GM18505 (cell line): ENCODE results near the gene PKP3.
"Not testable (repeated sequence)": the region's sequence is repeated elsewhere in the genome, so short reads cannot be mapped to it uniquely, and the experiment has no call there.

Source experiments
- ATAC-seq: cut with Tn5 transposase; IDR thresholded peaks from one replicate; pipeline ENCODE4 v1.9.1; 2021; ENCODE audit not compliant: unreplicated experiment
- POLR2A ChIP-seq: IDR thresholded peaks from 4 replicates; pipeline ENCODE4 v1.6.1; 2011; ENCODE audit warnings: borderline replicate concordance; ENCODE audit not compliant: insufficient read depth, insufficient read length; ENCODE audit errors: extremely low read depth

The PKP3 gene

DNA sequence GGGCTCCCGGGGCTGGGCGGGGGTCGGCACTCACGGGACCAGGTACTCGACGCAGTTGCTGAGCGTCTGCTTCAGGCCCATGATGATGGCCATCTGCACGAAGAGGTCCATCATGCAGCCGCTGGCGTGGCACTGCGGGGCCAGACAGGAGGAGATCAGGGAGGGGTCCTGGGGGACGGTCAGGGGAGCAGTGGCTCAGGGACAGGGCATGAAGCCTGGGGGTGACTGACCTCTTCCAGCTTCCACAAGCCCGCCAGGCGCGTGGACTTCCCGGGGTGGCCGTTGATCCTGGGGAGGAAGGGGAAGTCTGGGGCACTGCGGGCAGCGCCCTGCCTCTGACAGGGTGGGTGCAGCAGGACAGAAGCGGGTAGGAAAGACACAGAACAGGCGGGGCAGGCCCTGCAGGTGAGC is 26.9 kb downstream of the PKP3 start:
- no peak for TF ChIP-seq POLR2A
- ATAC-seq, result no peak

DNA sequence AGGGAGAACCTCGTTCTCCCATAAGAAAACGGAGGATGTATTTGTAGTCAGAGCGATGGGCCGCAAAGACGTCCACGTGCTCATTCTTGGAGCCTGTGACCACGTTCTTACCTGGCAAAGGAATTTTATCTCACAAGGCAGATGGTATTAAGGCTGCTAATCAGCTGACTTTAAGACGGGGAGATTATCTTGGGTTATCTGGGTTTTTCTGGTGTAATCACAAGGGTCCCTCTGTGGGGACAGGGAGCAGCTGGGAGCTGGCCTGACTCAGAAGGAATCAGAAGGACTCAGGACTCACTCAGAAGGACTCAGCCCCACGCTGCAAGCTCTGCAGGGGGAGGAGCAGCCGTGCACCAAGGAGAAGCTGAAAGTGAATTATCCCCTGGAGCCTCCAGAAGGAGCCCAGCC is 28.2 kb downstream of the PKP3 start:
- TF ChIP-seq POLR2A, result no peak
- no peak for ATAC-seq

DNA sequence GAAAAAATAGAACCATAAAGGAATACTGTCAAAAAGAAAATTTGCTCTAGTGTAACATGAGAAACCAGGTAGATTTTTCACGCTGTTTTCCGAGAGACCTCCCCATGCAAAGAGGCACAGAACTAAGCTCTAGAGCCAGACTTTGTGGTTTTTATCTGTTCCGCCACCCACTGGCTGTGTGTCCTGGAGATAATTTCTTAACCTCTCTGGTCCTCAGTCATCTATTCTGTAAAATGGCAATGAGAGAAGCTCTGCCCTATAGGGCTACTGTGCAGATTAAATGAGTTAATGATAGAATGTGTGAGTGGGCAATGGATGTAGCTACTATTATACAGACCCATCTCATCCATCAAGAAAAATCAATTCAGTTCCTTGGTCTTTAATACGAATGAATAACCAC is 30.2 kb downstream of the PKP3 start:
- ATAC-seq, result no peak
- no peak for TF ChIP-seq POLR2A

DNA sequence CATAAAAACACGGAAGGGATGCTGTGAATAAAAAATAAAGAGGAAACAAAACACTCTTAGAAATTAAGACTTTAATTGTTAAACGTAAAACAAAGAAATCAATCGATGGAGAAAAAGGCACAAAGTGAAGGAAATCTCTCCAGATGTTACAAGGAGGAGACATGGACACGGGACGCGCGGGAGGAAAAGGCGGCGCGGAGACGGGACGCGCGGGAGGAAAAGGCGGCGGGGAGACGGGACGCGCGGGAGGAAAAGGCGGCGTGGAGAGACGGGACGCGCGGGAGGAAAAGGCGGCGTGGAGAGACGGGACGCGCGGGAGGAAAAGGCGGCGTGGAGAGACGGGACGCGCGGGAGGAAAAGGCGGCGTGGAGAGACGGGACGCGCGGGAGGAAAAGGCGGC is 30.8 kb downstream of the PKP3 start:
- not testable (repeated sequence) for ATAC-seq

DNA sequence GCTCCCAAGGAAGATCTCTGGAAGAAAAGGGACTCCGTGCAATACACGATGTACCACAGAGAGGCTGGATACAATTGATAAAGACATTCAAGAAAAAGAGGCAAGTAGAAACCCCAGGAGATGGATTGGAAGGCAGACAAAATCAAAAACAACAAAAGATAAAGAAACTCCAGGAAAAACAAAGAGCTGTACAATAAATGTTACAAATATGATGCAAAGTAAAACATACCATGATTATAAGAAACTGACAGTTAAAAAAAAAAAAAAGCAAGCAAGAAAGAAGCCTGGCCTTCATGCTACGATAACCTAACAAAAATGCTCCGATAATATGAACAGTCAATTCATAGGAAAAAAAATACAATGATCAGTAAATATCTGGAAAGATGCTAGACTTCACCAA is 31.3 kb downstream of the PKP3 start:
- no peak for TF ChIP-seq POLR2A
- no peak for ATAC-seq

DNA sequence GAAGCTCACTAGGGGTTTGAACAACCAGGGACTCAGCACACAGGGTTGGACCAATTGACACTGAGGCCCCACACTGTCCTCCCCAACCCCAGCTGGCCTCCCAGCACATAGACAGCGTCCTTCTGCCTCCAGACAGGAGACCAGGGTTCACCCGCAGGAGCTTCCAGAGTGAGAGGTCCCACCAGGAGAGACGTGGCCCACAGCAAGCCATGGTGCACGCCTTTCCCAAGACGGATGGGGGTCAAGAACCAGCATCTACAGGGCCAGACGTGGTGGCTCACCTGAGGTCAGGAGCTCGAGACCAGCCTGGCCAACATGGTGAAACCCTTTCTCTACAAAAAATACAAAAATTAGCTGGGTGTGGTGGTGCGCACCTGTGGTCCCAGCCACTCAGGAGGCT is 32.8 kb downstream of the PKP3 start:
- TF ChIP-seq POLR2A, result no peak
- no peak for ATAC-seq

DNA sequence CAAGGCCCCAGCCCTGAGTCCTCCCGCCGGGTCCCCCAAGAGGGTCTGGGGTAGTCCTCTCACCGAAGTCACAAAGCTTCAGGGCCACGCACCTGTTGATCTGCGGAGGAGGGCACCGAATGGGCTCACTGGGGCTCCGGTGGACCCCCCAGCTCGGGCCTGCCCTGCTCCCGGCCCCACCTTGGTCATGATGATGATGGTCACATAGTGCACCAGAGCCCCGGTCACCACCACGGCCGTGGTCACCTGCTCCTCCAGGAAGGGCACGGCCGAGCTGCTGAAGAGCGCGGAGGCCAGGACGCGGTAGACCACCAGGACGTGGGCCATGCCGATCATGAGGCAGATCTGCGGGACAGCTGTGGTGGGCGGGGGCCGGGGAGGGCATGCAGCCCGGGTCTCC is 34.3 kb downstream of the PKP3 start:
- no peak for TF ChIP-seq POLR2A
- ATAC-seq, result no peak

DNA sequence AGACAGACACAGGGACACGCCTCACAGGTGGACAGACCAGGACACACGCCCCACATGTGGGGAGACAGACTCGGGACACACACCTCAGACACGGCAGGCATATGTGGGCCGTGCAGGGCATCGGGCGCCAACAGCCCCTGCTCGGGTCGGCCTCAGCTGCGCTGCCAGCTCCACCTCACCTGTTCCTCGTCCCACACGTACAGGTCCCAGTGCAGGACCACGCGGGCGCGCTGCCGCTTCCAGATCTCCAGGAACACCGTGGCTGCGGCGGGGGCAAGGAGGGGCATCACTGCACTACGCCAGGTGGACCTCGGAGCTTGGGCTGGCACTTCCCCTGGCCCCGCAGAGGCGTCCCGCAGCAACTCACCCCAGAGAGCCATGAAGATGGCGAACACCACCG is 35.4 kb downstream of the PKP3 start:
- no peak for ATAC-seq
- no peak for TF ChIP-seq POLR2A

DNA sequence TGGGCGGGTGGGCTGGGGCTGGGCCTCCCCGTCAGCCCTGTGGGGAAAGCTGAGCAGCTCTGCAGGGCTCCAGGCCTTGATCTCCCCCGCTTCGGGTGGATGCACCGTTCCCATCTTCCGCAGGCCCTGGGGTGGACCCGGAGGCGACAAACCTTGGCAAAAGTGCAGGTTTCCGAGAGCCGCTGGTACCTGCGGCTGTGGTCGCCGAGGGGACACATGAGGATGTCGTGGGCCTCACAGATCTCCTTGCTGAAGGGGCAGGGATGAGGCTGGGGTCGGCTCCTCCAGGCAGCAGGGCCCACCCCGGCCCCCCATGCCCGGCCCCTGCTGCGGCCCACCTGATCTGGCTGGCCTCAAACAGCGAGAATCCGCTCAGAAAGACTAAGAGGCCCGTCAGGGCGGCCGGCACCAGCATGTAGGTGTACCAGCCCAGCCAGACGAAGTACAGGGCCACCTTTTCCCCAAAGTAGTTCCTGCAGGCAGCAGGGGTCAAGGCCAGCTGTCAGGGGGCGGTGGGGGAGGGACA is 36.0 kb downstream of the PKP3 start:
- no peak for TF ChIP-seq POLR2A
- no peak for ATAC-seq

DNA sequence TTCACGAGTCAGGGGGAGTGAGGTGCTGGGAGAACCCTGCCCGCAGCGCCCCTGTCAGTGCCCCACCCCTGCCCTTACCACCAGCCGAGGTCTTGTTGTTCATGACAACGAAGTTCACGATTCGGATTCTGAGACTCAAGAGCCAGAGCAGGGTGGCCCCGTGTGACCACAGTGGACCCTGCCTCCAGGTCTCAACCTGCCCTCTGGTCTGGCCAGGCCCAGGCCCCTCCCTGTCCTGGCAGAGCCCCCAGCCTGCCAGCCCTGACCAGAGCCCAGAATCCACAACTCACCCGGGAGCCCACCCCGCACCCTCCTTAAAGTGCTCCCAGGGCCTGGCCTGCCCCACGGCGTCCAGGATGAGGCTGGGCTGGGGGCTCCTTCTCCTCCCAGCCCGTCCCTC is 37.9 kb downstream of the PKP3 start:
- ATAC-seq, result no peak
- no peak for TF ChIP-seq POLR2A

DNA sequence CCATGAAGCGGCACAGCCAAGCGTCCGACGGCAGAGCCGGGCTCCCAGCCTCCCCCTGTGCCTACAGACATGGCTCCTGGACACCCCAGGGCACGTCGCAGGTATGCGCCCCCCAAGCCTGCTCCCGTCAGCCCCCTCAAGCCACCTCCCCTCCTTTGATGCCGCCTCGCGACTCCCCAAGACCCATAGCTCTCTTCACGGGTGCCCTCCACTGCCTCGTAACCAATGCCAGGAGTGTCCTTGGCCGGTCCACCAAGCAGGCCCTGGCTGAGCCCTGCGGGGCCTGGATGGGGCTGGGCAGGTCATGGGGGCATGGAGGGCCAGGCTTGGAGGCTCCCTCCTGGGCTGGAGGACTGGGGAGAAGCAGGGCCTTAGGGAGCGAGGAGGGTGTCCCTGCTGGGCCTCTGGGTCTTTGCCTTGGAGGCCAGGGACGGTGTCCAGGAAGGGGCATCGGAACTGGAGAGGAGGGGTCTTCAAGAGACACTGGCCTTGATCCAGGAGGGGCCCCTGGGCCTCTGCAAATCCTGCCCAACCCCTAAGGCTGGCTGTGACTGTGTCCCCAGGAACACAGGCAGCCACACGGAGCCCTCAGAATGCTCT is 38.6 kb downstream of the PKP3 start:
- no peak for TF ChIP-seq POLR2A
- ATAC-seq, result no peak

DNA sequence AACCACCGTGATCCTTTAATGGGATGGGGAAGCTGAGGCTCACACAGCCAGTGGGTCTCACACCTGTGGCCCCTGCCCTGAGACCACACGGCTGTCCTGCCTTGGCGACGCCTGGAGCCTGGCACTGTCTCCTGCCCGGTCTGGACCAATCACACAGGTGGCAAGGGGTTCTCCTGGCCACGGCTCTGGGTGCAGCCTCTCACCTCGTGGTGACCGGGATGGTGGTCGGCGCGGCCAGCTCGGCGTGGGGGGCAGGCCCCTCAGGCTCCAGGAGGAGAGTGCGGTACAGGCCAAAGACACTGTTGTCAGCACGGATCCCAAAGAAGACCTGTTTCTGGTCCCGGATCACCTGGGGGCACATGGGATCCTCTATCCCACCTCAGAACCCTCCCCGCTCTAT is 39.1 kb downstream of the PKP3 start:
- no peak for ATAC-seq
- no peak for TF ChIP-seq POLR2A

DNA sequence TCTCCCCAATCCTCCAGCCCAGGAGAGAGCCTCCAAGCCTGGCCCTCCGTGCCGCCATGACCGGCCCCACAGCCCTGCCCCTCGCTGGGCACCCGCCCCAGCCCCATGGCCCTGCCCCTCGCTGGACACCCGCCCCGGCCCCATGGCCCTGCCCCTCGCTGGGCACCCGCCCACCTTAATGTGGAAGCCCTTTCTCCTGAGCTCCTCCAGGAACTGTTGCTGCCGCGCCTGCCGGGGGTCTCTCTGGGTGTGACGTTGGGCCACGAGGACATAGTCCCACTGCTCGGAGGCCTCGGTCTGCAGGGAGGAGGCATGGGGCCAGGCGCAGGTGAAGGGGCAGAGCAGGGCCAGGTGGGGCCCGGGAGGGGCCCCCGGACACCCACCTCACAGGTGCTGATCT is 39.6 kb downstream of the PKP3 start:
- no peak for ATAC-seq
- TF ChIP-seq POLR2A, result no peak

DNA sequence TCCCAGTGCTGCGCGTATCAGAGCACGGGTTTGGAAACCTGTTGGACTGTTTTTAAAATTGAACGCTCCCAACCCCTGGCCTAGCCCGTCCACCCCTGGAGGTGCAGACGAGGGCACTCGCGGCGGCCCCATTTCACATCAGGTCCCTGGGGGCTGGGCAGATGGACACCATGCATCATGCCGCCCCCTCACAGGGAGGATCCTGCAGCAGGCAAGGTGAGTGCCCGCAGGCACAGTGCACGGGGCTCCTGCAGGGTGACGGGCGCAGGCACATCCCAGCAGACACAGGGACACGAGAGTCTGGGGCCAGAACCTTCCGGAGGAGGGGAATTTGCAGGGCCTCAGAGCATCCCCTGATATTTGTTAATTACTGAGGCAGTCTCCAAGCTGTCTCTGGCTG is 40.5 kb downstream of the PKP3 start:
- no peak for TF ChIP-seq POLR2A
- ATAC-seq, result no peak

DNA sequence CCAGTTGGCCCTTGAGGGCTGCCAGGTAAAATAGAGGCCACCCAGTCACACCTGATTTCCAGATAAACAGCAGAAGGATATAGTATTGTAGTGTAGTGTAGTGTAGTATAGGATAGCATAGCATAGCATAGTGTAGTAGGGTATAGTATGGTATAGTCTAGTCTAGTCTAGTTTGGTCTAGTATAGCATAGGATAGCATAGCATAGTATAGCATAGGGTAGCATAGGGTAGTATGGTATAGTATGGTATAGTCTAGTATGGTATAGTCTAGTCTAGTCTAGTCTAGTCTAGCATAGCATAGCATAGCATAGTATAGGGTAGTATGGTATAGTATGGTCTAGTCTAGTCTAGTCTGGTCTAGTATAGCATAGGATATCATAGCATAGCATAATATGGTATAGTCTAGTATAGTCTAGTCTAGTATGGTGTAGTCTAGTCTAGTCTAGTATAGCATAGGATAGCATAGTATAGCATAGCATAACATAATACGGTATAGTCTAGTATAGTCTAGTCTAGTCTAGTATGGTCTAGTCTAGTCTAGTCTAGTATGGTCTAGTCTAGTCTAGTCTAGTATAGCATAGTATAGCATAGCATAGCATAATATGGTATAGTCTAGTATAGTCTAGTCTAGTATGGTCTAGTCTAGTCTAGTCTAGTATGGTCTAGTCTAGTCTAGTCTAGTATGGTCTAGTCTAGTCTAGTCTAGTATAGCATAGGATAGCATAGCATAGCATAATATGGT is 41.2 kb downstream of the PKP3 start:
- not testable (repeated sequence) for ATAC-seq
